Transverse colon (tissue), 4 donors: ENCODE results near the gene RIT2. TPM values are rescaled to one million over a fixed set of nuclear protein-coding genes. Genes with fewer than 3 reads are reported as not detected.

Experiments
- DNase-seq: peaks from one replicate; pipeline ENCODE4 v3.0.0-alpha.2; 2019
- H3K27ac ChIP-seq, 4 donors: fragments of 200-600 bp; sonication (generic); 2 replicates each; pipeline ENCODE4 v1.5.1; 2016 to 2018; ENCODE audit warnings: inconsistent platforms in 4 of 4
- H3K27me3 ChIP-seq: fragments of 200-600 bp; sonication (generic); 2 replicates; pipeline ENCODE4 v1.5.1; 2017; ENCODE audit warnings: inconsistent platforms
- H3K36me3 ChIP-seq, 4 donors: fragments of 200-600 bp; sonication (generic); 2 replicates each; pipeline ENCODE4 v1.5.1; 2017 to 2019; ENCODE audit warnings: inconsistent platforms in 4 of 4
- H3K4me1 ChIP-seq, 4 donors: fragments of 200-600 bp; sonication (generic); 2 replicates each; pipeline ENCODE4 v1.5.1; 2017 to 2020; ENCODE audit warnings: inconsistent platforms in 4 of 4
- H3K4me3 ChIP-seq, 4 donors: fragments of 200-600 bp; sonication (generic); 1 replicate in 1 of 4; 2 replicates in 3 of 4; pipeline versions ENCODE4 v1.5.1 to v1.6.1; 2017 to 2019; ENCODE audit warnings: inconsistent platforms in 4 of 4
- H3K9me3 ChIP-seq, 2 donors: fragments of 200-600 bp; sonication (generic); 2 replicates each; pipeline ENCODE4 v1.5.1; 2017 to 2019; ENCODE audit warnings: inconsistent platforms in 2 of 2
- CTCF ChIP-seq, 5 experiments: fragments of 200-600 bp in 3 of 5; fragments of 450-650 bp in 2 of 5; sonication (generic) in 3 of 5; IDR thresholded peaks; 1 replicate in 2 of 5; 2 replicates in 3 of 5; pipeline ENCODE4 v1.5.1; 2016 to 2017; ENCODE audit warnings: antibody characterized with exemption in 5 of 5, inconsistent platforms in 3 of 5, mild to moderate bottlenecking in 2 of 5, moderate library complexity in 1 of 5
- EP300 ChIP-seq: sonication (generic); formaldehyde crosslinking; IDR thresholded peaks from one replicate; pipeline ENCODE4 v1.6.1; 2017; ENCODE audit warnings: antibody characterized with exemption, low read depth
- POLR2A ChIP-seq: fragments of 450-650 bp; IDR thresholded peaks from one replicate; pipeline ENCODE4 v1.6.1; 2016; ENCODE audit warnings: antibody characterized with exemption, mild to moderate bottlenecking, moderate library complexity
- POLR2AphosphoS5 ChIP-seq, 3 donors: sonication (generic); formaldehyde crosslinking; IDR thresholded peaks; one replicate each; pipeline ENCODE4 v1.6.1; 2016; ENCODE audit warnings: antibody characterized with exemption in 3 of 3
- WGBS, 2 donors: methylation state at CpG; one replicate each; pipeline ENCODE4 v1.1.5; 2018; ENCODE audit warnings: low coverage in 1 of 2; 5-methylcytosine and 5-hydroxymethylcytosine counted together
- in situ Hi-C, 4 donors: fragments of 200-750 bp; cut with MboI; loops; one replicate each; pipeline versions ENCODE4 v1.15.0 to v1.15.1; 2017; ENCODE audit warnings: low sequenced_read_pairs in 3 of 4, low pct_ligation_motif_present in 1 of 4, low pct_unique_long_range_greater_than_20kb in 1 of 4
- intact Hi-C: fragments of 100-400 bp; cut with DNase I; formaldehyde crosslinking; loops from one replicate; pipeline ENCODE4 v1.15.1; 2023; ENCODE audit warnings: low total_unique reads
- total RNA-seq, 4 donors: library from RNA; depleted of rRNA; stranded (reverse); fragments of >200 nt; gene quantifications; one replicate each; pipeline ENCODE4 v1.1.0, GENCODE V29; 2016

RIT2 gene
- total RNA-seq, 4 donors from 2014 or later, result not detected

DNA sequence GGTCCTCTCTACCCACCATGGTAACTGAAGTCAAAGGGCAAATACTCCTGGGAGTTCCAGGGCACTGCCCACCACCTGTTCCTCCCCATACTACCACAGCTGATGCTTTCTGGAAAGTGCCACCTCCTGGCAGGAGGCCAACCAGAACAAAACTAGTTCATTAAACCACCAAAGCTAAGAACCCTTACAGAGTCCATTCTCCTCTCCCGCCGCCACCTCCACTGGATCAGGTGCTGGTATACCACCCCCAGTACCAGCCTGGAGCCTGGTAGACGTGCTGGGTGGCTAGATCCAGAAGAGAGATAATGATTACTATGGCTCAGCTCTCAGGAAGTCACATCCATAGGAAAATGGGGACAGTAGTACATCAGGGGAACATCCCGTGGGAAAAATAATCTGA, 300.9 kb downstream of the RIT2 start:
- in situ Hi-C loops, result loop anchor here in 1 of 4 donors (10.0 kb wide), 1 partner anchor 60 kb away; no protein-coding TSS in a partner anchor
- no peak for DNase-seq
- intact Hi-C loops, result no loop called here
- 89% methylated on average over 4 of the region's 4 CpGs; no CpG with 5 or more reads in 1 of the 2 donors for WGBS, 2 donors
- TF ChIP-seq POLR2AphosphoS5 (IDR thresholded peaks at IDR 0.05) (no peak), POLR2A (no peak), CTCF (IDR thresholded peaks at IDR 0.05) (no peak), EP300 (no peak)
- no peaks in the 10 kb centered on the region for H3K9me3 ChIP-seq
- no peaks in the 10 kb centered on the region for H3K4me1 ChIP-seq
- H3K27ac ChIP-seq, result no peak overlapping the region
- H3K27me3 ChIP-seq, result no peaks in the 10 kb centered on the region
- H3K4me3 ChIP-seq, result no peak overlapping the region
- no peaks in the 10 kb centered on the region for H3K36me3 ChIP-seq

GRCh38 chr18:42814184-42814583, 301.3 kb downstream of the RIT2 start:
- no peaks in the 10 kb centered on the region for H3K36me3 ChIP-seq
- WGBS, 2 donors, result 89% methylated on average over 5 of the region's 5 CpGs; no CpG with 5 or more reads in 1 of the 2 donors
- H3K9me3 ChIP-seq, result no peaks in the 10 kb centered on the region
- H3K27me3 ChIP-seq, result no peaks in the 10 kb centered on the region
- intact Hi-C loops (no loop called here), in situ Hi-C loops (loop anchor here in 1 of 4 donors (10.0 kb wide), 1 partner anchor 61 kb away; no protein-coding TSS in a partner anchor)
- H3K4me1 ChIP-seq, result no peaks in the 10 kb centered on the region
- TF ChIP-seq CTCF (IDR thresholded peaks at IDR 0.05), result no peak
- TF ChIP-seq EP300, result no peak
- TF ChIP-seq POLR2AphosphoS5 (IDR thresholded peaks at IDR 0.05), result no peak
- no peak for TF ChIP-seq POLR2A
- no peak overlapping the region for H3K27ac ChIP-seq
- no peak for DNase-seq
- H3K4me3 ChIP-seq, result no peak overlapping the region

DNA sequence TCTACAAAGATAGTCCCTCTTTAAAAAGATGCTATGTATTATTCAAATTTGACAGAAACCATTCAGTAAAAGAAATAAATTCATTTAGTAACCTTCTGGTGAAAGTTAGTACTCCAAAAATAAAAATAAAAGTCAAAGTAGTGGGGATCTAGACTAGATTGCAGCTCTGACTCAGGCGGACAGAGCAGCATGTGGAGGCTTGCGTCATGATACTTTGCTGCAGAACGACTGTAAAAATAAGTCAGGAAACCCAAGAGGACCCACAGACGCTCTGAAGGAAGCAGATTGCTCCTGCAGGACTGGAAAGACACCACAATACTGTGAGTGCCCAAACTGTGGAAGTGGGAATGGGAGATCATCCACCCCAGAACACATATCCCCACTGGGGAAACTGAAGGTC, 301.9 kb downstream of the RIT2 start:
- Histone ChIP-seq H3K9me3 (no peaks in the 10 kb centered on the region), H3K4me3 (no peak overlapping the region), H3K4me1 (no peaks in the 10 kb centered on the region), H3K27ac (no peak overlapping the region), H3K36me3 (no peaks in the 10 kb centered on the region), H3K27me3 (no peaks in the 10 kb centered on the region)
- TF ChIP-seq CTCF (IDR thresholded peaks at IDR 0.05) (no peak), POLR2AphosphoS5 (IDR thresholded peaks at IDR 0.05) (no peak)
- WGBS, 2 donors, result 64 to 67% methylated on average over 4 of the region's 4 CpGs
- DNase-seq, result no peak
- intact Hi-C loops, result no loop called here
- in situ Hi-C loops, result loop anchor here in 1 of 4 donors (10.0 kb wide), 1 partner anchor 61 kb away; no protein-coding TSS in a partner anchor

DNA sequence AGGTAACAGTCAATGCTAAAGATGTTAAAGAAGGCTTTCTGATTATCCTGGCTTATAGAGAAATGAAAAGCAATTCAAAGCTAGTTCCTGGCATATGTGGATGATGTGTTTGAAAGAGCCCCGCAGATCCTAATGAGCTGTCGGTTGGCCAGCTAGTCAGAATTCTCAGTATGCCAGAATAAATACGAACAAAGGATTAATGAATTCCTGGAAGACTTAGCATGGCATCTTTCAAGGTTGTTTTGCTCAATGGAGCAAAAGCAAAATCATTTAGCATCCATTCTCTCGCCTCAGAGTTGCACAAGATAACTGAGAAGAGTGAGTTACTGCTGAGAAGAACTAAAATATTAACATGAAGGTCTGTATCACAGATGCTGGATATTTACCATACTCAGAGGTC, 307.6 kb downstream of the RIT2 start:
- Histone ChIP-seq H3K27ac (no peak overlapping the region), H3K36me3 (no peaks in the 10 kb centered on the region), H3K4me3 (no peak overlapping the region), H3K4me1 (no peaks in the 10 kb centered on the region), H3K9me3 (no peaks in the 10 kb centered on the region), H3K27me3 (no peaks in the 10 kb centered on the region)
- in situ Hi-C loops, result no loop called here
- DNase-seq, result no peak
- intact Hi-C loops, result no loop called here
- TF ChIP-seq CTCF (IDR thresholded peaks at IDR 0.05) (no peak), POLR2AphosphoS5 (IDR thresholded peaks at IDR 0.05) (no peak), EP300 (no peak), POLR2A (no peak)
- WGBS, 2 donors, result 70 to 72% methylated on average over 4 of the region's 4 CpGs
